ENCODE data around the gene DDX25. TPM values are rescaled to one million over a fixed set of nuclear protein-coding genes. Genes with fewer than 3 reads are reported as not detected.

DDX25 gene
- total and polyA plus RNA-seq, 2 of the 13 experiments (the other 11 are each of a cell fraction or from before 2014, with no cell fraction given) = 0.17 to 0.29 TPM

- TF ChIP-seq PRDM10 (CRISPR knock-in tag; IDR thresholded peaks at IDR 0.05; ENCODE audit: low read depth) (0 out of 2 replicates have a peak, but pooled peaks have one; percentile 51), ZBTB42 (CRISPR knock-in tag; IDR thresholded peaks at IDR 0.05) (no peak), ZNF615 (CRISPR knock-in tag; IDR thresholded peaks at IDR 0.05; ENCODE audit: borderline replicate concordance) (no peak), ZNF44 (CRISPR knock-in tag; IDR thresholded peaks at IDR 0.05) (no peak), CAMTA2 (CRISPR knock-in tag; IDR thresholded peaks at IDR 0.05; ENCODE audit: borderline replicate concordance) (no peak), MAZ (IDR thresholded peaks at IDR 0.05; ENCODE audit: borderline replicate concordance, low read depth, low read length) (no peak), MAZ (CRISPR knock-in tag; IDR thresholded peaks at IDR 0.05; ENCODE audit: low read depth) (no peak), HMG20A (CRISPR knock-in tag; IDR thresholded peaks at IDR 0.05; ENCODE audit: borderline replicate concordance) (no peak), CHCHD3 (CRISPR knock-in tag; IDR thresholded peaks at IDR 0.05) (no peak), RAD51 (IDR thresholded peaks at IDR 0.05; ENCODE audit: borderline replicate concordance) (no peak), ZNF724P (CRISPR knock-in tag; IDR thresholded peaks at IDR 0.05; ENCODE audit: borderline replicate concordance) (no peak), HMGXB4 (CRISPR knock-in tag; IDR thresholded peaks at IDR 0.05; ENCODE audit: borderline replicate concordance in 1 of 2, low read depth in 1 of 2) (peak in 1 of 2 experiments; percentile 50; a peak in 2 of 4 replicates), MTF1 (CRISPR knock-in tag; IDR thresholded peaks at IDR 0.05) (no peak), SRSF4 (IDR thresholded peaks at IDR 0.05; ENCODE audit: low read depth, low read length, poor library complexity, severe bottlenecking) (no peak), ZMYM3 (CRISPR knock-in tag; IDR thresholded peaks at IDR 0.05) (no peak), ATF2 (CRISPR knock-in tag; IDR thresholded peaks at IDR 0.05) (no peak), ZNF792 (CRISPR knock-in tag; IDR thresholded peaks at IDR 0.05) (no peak), ZBTB49 (CRISPR knock-in tag; IDR thresholded peaks at IDR 0.05; ENCODE audit: borderline replicate concordance) (no peak)
These were observed 1.2 kb upstream of the DDX25 start, which contains the start of gene PUS3 (continued) for GRCh38 chr11:125902927-125903710.
